Vagina (tissue), 2 donors: ENCODE measurements around the gene FRYL.

Experiments
- POLR2A ChIP-seq, 2 donors: fragments of 450-650 bp; IDR thresholded peaks; one replicate each; pipeline ENCODE4 v1.6.1; 2017; ENCODE audit warnings: antibody characterized with exemption in 2 of 2, mild to moderate bottlenecking in 2 of 2, moderate library complexity in 2 of 2
- POLR2AphosphoS5 ChIP-seq, 2 donors: sonication (generic); formaldehyde crosslinking; IDR thresholded peaks; one replicate each; pipeline ENCODE4 v1.9.0; 2017; ENCODE audit warnings: antibody characterized with exemption in 2 of 2, mild to moderate bottlenecking in 2 of 2, low read depth in 1 of 2; ENCODE audit not compliant: insufficient read depth in 1 of 2
- TF ChIP-seq, protein P1 (sequence below), 3 experiments: fragments of 450-650 bp in 2 of 3; fragments of 200-600 bp in 1 of 3; sonication (generic) in 1 of 3; IDR thresholded peaks; one replicate each; pipeline ENCODE4 v1.5.1; 2017 to 2019; ENCODE audit warnings: antibody characterized with exemption in 3 of 3, mild to moderate bottlenecking in 2 of 3, moderate library complexity in 2 of 3

DNA sequence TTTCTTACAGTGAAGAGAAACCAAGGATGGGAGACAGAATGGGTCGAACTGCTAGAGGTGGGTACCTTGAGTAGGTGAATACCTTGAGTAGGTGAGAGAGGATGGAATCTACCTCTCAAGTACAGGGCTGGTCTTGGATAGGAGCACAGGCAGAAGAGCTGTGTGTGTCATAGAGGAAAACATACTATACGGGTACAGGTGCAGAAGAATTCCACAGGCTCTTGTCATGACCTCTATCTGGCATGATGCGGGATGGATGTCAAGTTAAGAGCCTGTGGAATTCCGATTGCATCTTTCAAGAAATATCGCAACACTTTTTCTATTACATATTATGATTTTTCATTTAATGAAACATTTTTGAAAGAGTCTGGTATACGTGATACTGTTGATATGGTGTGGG is 32.8 kb upstream of the FRYL start:
- TF ChIP-seq, protein P1, sequence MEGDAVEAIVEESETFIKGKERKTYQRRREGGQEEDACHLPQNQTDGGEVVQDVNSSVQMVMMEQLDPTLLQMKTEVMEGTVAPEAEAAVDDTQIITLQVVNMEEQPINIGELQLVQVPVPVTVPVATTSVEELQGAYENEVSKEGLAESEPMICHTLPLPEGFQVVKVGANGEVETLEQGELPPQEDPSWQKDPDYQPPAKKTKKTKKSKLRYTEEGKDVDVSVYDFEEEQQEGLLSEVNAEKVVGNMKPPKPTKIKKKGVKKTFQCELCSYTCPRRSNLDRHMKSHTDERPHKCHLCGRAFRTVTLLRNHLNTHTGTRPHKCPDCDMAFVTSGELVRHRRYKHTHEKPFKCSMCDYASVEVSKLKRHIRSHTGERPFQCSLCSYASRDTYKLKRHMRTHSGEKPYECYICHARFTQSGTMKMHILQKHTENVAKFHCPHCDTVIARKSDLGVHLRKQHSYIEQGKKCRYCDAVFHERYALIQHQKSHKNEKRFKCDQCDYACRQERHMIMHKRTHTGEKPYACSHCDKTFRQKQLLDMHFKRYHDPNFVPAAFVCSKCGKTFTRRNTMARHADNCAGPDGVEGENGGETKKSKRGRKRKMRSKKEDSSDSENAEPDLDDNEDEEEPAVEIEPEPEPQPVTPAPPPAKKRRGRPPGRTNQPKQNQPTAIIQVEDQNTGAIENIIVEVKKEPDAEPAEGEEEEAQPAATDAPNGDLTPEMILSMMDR (IDR thresholded peaks at IDR 0.05) = no peak
- no peak for TF ChIP-seq POLR2AphosphoS5 (IDR thresholded peaks at IDR 0.05; ENCODE audit: insufficient read depth in 1 of 2, low read depth in 1 of 2)
- no peak for TF ChIP-seq POLR2A (IDR thresholded peaks at IDR 0.05)
